K562 treated with DMSO at 1 percent for 4 hours (cell line): Measurements from ENCODE around the gene TNPO3. TPM values are rescaled to one million over a fixed set of nuclear protein-coding genes. Genes with fewer than 3 reads are reported as not detected.

ENCODE experiments used
- total RNA-seq: library from RNA; unstranded; fragments of 300-600 nt; gene quantifications from 2 replicates; pipeline ENCODE4 v1.2.3, GENCODE V29; 2022; ENCODE audit not compliant: insufficient read depth

The TNPO3 gene
- 70.2 and 80.2 TPM in 2 replicates for total RNA-seq

GRCh38 chr7:129054438-129055293, at the start of gene TNPO3:
Gene TNPO3 (minus strand): TSS chr7:129055111. CDS start chr7:129054770, 341 bp downstream.

GRCh38 chr7:128937647-128938543, 117.0 kb downstream of the TNPO3 start, which contains the start of gene IRF5:
Gene IRF5 (plus strand): TSS chr7:128937927. CDS start chr7:128942082, 4,155 bp downstream.

DNA sequence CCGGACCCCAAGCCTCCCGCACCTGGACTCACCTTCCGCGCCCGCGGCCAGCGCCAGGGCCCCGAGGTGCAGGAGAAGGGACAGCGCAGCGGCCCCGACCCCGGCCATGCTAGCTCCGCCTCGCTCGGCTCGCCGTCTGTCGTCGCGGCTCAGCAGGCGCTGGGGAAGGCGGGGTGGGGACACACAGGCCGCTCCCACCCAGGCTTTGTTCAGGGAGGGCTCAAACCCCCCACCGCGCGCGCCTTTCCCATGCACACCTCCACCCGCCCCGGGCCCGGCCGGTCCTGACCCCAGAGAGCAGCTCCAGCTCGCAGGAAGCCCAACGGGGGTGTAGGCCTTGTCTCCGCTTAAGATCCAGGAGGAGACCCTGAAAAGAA, 144.4 kb downstream of the TNPO3 start, which contains the start of gene KCP:
Gene KCP, minus strand, starts transcription at position 141 of the 377 bp plus-strand sequence. Its CDS starts 33 bp downstream, at position 108.

Other genes with a start within 250 kb of the TNPO3 start
- 91.3 and 106 TPM in 2 replicates for gene FLNC, start 224.7 kb downstream of the TNPO3 start, total RNA-seq
- gene ATP6V1F, start 192.3 kb downstream of the TNPO3 start, total RNA-seq = 640 and 645 TPM in 2 replicates
- gene KCP, start 144.4 kb downstream of the TNPO3 start, total RNA-seq = 0.27 TPM in 1 of 2 replicates, not detected in the other
- not detected in 2 replicates for gene IRF5, start 117.2 kb downstream of the TNPO3 start, total RNA-seq
- not detected in 2 replicates for gene TSPAN33, start 89.6 kb upstream of the TNPO3 start, total RNA-seq
- not detected in 2 replicates for gene SMO, start 133.5 kb upstream of the TNPO3 start, total RNA-seq
- 6.5 and 8.0 TPM in 2 replicates for gene AHCYL2, start 169.9 kb upstream of the TNPO3 start, total RNA-seq